GM18508 (cell line): ENCODE results near the gene MARCHF9.
A peak's percentile ranks its signal among the peaks of the same experiment; 100 is the strongest.

Source experiments
- ATAC-seq: cut with Tn5 transposase; IDR thresholded peaks from one replicate; pipeline ENCODE4 v1.9.1; 2021; ENCODE audit warnings: moderate number of reproducible peaks; ENCODE audit not compliant: insufficient read depth, unreplicated experiment

MARCHF9 gene

GRCh38 chr12:57736741-57737466, 18.0 kb upstream of the MARCHF9 start:
- ATAC-seq, result no peak

GRCh38 chr12:57737467-57738460, 17.1 kb upstream of the MARCHF9 start:
- ATAC-seq, result no peak

GRCh38 chr12:57738661-57739237, 16.2 kb upstream of the MARCHF9 start, which contains the start of gene AGAP2:
TSS of gene AGAP2 (minus strand) at chr12:57738742. CDS start at chr12:57738246, 496 bp downstream.
- no peak for ATAC-seq

GRCh38 chr12:57739387-57739786, 15.5 kb upstream of the MARCHF9 start:
- ATAC-seq, result no peak

GRCh38 chr12:57739914-57740538, 14.9 kb upstream of the MARCHF9 start:
- ATAC-seq, result no peak

- no peak for ATAC-seq
Observed at GRCh38 chr12:57740656-57741412, 14.1 kb upstream of the MARCHF9 start.

GRCh38 chr12:57741413-57741789, 13.5 kb upstream of the MARCHF9 start:
- no peak for ATAC-seq

GRCh38 chr12:57741844-57742738, 12.8 kb upstream of the MARCHF9 start:
- ATAC-seq, result peak; percentile 31

- ATAC-seq, result no peak
Observed at GRCh38 chr12:57743769-57744168, 11.1 kb upstream of the MARCHF9 start.

- ATAC-seq, result peak; percentile 8
Observed at GRCh38 chr12:57744194-57744776, 10.6 kb upstream of the MARCHF9 start.

GRCh38 chr12:57744777-57745484, 10.0 kb upstream of the MARCHF9 start, which contains the start of gene TSPAN31:
TSS of gene TSPAN31 (plus strand) at chr12:57745039. CDS start at chr12:57745155, 116 bp downstream.
- ATAC-seq, result peak; percentile 56

- no peak for ATAC-seq
Observed at GRCh38 chr12:57745485-57745881, 9.4 kb upstream of the MARCHF9 start.

- ATAC-seq, result no peak
Observed at GRCh38 chr12:57746025-57746424, 8.9 kb upstream of the MARCHF9 start.

GRCh38 chr12:57749061-57749460, 5.8 kb upstream of the MARCHF9 start:
- ATAC-seq, result no peak

GRCh38 chr12:57750561-57751431, 4.1 kb upstream of the MARCHF9 start:
- no peak for ATAC-seq

- ATAC-seq, result no peak
Observed at GRCh38 chr12:57751432-57751787, 3.5 kb upstream of the MARCHF9 start.
